Non-pigmented ciliary epithelial cell (primary cell): ENCODE results near the gene HEXIM1.
A peak's percentile ranks its signal among the peaks of the same experiment; 100 is the strongest.

Experiments
- DNase-seq: peaks from one replicate; pipeline ENCODE4 v3.0.0-alpha.2; 2010; ENCODE audit warnings: low read depth

HEXIM1 gene, protein sequence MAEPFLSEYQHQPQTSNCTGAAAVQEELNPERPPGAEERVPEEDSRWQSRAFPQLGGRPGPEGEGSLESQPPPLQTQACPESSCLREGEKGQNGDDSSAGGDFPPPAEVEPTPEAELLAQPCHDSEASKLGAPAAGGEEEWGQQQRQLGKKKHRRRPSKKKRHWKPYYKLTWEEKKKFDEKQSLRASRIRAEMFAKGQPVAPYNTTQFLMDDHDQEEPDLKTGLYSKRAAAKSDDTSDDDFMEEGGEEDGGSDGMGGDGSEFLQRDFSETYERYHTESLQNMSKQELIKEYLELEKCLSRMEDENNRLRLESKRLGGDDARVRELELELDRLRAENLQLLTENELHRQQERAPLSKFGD

DNA sequence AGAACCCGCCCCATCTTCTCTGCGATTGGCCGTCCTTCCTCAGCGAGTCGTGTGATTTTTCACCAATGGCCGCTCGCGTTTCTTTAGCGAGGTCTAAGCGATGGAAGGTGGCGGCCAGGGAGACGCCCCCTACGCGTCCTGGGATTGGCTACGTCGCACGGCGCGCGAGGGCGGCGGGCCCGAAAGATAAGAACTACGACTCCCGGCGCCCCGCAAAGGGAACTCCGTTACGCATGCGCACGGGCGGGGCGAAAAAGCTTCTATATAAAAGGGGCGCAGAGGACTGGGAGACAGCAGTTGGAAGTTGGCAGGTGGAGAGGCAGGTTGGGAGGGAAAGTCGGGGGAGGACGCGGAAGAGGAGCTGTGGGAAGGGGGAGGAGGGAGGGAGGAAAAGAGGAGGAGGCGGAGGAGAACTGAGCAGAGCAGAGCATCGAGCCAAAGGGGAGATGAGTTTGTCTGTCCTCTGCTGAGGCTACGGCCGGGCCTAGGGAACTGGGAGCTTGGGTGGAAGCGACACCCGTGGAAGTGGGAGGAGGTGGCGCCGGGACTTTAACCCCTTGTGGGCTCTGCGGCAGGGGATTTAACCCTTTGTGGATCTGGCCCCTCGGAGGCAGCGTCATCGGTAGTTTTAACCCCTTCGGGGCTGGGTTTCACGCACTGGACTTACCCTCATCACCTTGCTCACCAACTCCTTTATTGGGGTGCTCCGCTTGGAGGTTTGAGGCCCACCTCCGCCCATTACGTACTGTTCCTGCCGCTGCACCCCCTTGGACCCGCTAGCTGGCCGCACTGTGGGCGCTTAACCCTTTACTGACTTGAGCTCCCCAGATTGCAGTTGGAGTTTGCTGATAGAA is at the start of gene HEXIM1:
Gene HEXIM1 (plus strand): TSS at position 293 of the 854 bp plus-strand sequence. CDS start 716 bp downstream, outside the sequence.
- peak; percentile 97 for DNase-seq

DNA sequence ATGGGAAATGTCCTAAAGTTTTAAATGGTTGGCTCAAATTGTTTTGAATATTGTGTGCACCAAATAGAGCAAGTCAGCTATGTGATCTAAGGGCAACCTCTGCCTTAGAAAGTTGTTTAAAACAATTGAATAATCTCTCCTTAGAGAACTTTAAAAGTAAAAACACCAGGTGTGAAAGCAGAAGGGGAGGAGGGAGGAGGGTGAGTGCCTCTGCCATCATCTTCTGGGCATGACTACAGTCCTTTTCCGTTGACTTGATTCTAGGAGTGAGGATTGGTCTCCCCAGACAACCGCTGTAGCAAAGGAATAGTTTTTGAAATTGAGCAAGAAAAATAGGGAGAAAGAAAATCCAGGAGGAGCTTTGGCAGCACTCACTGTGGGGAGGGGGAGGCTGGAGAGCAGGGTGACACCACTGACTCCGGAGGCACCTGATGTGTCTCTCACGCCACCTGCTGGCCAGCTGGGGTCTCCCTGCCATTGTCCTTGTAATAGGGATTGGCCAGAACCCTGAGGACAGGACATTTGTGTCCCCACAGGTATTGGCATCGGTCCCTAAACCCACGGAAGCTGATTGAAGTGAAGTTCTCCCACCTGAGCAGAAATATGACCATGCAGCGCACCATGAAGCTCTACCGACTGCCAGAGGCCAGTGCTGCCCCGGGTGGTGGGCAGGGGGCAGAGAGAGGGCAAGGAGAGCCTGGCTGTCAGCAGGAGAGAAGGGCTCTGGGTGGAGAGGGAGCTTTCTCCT is 49.2 kb upstream of the HEXIM1 start:
- no peak for DNase-seq

DNA sequence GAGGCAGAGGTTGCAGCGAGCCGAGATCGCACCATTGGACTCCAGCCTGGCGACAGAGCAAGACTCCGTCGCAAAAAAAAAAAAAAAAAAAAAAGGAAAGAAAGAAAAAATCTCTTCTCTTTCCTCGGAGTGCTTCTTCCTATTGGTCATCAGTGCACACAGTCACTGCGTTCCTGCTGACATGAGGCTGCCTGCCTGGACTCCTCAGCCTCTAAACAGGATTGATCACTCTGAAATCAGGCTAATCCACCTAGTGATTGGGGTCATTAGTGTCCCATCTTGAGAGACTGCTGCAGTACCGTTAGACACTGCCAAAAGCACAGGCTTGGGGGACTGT is 46.8 kb upstream of the HEXIM1 start:
- no peak for DNase-seq

DNA sequence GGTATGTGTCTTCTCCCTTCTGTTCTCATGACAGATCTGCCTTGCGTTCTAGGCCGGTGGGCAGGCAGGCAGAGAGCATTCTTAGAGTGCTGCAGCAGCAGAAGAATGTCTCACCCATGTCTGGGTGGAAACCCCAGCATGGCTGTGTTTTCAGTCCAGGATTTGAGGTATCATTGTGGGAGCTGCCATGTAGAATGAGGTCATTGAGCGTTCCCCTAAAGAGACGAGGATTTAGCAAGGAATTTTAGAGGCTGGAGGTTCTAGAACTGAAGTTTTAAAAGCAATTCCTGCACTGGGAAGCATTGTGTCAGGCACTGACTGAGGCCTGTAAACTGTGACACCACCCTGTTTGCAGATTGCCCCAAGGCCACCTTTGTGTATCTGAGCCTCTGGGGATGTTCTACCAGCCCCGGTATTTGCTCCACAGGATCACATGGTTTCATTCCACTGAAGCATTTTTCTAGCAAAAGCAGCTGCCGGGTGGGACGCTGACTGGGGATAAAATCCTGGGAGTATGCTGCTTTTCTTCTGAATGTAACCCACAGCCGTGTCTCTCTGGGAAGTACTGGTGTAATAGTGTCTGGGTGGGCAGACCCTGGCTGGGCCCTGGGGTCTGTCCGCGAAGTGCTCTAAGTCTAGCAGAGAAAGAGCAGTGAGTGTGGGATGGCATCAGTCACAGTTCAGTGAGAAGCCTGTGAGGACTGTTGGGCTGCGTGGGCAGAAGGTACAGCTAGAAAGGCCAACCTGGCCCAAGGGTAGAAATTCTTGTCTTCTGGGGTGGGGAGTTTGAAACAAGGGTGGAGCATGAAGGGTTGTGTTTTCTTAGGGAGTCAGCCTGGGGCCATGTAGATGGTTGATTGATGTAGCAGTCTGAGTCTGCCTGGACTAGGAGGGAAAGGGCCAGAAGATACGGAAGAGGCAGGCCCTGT is 46.1 kb upstream of the HEXIM1 start:
- no peak for DNase-seq

DNA sequence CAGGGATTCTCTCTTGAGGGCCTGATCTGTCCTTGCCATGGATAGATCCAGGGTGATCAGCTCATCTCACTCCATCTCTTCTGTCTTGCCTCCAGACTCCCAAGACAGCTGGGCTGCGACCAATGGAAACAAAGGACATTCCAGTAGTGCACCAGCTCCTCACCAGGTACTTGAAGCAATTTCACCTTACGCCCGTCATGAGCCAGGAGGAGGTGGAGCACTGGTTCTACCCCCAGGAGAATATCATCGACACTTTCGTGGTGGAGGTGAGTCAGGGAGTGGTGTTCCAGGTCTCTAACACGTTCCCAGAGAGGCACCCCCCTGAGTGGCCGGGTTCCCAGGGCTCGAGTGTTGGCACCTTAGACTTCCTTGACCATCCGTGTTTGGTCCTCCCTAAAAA is 45.4 kb upstream of the HEXIM1 start:
- no peak for DNase-seq

DNA sequence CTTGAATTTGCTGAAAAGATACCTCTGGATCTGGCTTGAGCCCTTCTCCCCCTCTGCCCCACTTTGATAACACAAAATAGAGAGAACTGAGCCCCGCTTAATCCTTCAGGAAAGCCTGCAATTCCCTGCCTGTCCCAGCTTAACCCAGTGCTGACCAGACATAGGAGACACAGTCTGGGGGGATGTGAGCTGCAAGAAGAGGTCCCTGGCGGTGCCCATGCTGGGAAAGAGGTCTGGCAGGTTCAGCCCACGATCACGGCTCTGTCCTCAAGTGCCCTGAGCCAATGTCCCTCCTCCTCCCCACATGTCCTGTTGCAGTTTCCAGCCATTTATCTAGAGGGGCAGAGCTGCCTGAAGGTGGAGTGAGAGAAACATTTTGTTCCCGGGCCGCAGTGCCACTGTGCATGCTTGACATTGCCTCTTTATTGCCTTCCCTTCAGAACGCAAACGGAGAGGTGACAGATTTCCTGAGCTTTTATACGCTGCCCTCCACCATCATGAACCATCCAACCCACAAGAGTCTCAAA is 44.9 kb upstream of the HEXIM1 start:
- no peak for DNase-seq

DNA sequence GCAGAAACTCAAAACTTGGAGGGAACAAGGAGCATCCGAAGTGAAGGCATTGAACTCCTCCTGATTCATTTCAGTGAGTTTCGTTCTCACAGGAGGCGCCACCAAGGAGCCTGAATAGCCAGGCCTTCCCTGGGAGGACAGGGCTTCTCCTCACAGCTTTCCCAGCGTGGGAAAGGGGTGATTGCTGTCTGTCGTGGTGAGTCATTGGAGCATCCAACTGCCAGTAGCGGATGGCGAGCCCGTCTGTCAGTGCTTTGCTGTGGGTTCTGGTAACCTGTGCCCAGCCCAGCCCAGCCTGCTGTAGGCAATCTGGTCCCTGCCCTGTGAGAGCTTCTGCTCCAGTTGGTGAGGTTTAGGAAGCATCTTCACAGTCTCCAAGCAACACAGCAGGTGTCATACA is 44.2 kb upstream of the HEXIM1 start:
- DNase-seq, result no peak

DNA sequence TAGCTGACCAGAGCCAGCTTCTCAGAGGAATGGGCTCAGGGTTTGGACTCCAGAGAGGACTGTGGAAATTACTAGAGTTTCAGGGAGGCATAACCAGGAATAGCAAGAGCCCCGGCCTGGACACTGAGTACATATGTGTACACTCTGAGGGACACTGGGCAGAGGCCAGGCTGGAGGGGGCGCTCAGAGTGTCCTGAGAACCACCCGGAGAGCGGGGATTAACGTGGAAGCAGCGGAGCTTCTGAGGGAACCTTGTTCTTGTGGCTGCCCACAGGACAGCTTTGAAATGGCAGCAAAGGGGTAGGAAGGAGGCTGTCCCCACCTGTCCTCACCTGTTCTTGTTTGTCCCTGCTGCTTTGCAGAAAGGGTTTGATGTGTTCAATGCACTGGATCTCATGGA is 43.8 kb upstream of the HEXIM1 start:
- DNase-seq, result no peak

DNA sequence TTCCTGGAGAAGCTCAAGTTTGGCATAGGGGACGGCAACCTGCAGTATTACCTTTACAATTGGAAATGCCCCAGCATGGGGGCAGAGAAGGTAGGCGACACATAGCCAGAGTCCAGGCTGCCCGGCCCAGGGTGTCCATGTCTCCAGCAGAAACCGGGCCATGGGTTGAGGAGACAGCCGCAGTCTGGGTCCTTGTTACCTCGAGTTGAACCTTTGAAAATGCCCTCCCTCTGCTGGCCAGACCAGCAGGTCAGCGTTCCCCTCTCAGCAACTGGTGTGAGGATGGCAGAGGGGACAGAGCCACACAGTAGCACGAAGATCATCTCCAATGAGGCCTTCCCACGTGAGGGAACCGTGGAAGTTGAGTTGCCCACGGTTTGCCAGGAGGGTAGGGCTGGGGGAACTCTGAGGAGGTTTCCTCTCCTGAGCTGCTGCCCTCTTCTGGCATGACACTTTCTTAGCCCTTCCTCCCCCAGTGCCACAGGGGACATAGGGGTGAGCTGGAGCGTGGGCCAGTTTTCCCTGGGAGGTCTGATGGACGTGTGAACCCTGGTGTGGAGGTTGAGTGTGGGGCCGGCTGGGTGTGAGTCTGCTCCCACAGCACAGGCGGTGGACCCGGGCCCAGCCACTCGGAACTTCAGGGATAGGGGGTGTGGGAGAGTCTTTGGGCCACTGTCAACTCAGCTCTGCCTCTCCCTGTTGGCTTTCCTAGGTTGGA is 43.2 kb upstream of the HEXIM1 start:
- no peak for DNase-seq

DNA sequence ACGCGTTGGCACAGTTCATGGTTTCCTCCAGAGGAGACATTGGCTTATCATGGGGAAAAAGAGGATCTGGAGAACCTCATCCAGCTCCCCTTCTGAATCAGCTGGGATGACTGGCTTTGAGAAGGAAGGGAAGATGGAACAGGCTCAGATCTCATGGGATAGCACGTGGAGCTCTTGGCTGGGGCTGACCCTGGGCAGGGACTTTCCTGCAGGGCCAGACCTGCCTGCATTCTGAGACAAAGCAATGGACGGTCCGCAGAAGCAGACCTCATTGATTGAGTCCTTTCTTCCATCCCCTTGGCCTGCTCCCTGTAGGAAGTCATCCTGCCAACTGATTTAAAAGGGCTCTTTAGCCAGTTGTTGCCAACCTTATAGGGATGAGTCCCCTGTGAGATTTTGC is 42.2 kb upstream of the HEXIM1 start:
- no peak for DNase-seq

DNA sequence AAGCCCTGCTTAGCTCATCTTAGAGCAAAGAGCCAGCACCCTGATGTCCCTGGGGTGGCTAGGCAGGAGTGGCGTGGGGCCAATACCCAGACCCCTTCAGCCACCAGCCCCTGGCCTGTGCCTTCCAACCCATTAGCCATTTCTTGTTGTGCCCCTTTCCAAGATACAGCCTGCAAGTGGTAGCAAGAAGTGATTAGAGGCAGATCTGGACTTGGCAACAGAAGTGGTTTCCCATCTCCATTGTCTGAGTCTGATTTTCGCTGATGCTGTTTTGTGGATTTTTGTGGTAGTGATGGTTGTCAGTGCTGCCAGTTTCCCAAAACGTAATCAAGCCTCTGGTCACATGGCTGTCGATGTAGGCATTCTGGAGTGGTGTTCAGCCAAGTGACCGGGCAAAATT is 41.7 kb upstream of the HEXIM1 start:
- no peak for DNase-seq

DNA sequence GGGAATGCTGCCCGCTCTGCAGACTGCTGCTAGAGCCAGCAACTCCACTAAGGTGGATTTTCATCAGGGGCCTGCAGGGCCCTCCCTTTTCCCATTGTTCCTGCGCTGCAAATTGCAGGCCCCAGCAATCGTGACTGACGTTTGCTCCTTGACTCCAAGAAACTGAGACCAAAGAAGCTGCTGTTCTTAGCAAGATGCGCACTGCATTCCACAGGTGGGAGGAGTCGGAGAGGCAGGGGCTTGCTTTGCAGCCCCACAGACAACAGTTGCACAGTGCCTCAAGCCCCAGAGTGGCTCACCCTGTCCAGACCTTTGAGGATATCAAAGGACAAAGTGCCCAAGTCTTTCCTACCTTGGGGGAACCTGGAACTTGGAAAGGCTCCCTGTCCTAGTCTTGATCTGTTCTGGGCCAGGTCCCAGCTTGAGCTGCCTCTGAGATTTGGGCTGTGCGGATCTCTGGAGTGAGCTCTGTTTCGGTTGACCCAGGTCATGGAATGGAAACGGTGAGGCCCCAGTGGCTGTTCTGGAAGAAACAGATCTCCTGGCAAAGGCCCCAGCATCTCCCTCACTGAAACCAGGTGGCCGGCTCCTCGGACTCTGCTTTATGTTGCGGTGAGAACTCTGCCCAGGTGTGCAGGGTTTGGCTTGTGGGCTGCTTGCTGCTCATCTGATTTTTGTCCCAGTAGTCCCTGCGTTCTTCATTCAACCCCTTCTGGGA is 40.8 kb upstream of the HEXIM1 start:
- DNase-seq, result no peak

DNA sequence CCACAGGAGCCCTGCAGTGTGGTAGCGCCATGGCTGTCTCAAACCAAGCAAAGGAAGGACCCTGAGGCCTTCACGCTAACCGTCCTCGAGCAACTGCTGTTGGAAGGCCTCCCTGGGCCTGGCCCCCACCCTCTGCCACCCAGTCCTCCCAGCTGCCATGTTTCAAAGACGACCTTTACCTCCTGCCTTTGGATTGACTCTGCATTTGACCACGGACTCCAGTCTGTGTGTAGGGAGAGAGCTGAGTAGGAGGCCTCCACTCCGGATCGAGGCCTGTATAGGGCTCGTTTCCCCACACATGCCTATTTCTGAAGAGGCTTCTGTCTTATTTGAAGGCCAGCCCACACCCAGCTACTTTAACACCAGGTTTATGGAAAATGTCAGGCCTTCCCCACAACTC is 40.2 kb upstream of the HEXIM1 start:
- no peak for DNase-seq

DNA sequence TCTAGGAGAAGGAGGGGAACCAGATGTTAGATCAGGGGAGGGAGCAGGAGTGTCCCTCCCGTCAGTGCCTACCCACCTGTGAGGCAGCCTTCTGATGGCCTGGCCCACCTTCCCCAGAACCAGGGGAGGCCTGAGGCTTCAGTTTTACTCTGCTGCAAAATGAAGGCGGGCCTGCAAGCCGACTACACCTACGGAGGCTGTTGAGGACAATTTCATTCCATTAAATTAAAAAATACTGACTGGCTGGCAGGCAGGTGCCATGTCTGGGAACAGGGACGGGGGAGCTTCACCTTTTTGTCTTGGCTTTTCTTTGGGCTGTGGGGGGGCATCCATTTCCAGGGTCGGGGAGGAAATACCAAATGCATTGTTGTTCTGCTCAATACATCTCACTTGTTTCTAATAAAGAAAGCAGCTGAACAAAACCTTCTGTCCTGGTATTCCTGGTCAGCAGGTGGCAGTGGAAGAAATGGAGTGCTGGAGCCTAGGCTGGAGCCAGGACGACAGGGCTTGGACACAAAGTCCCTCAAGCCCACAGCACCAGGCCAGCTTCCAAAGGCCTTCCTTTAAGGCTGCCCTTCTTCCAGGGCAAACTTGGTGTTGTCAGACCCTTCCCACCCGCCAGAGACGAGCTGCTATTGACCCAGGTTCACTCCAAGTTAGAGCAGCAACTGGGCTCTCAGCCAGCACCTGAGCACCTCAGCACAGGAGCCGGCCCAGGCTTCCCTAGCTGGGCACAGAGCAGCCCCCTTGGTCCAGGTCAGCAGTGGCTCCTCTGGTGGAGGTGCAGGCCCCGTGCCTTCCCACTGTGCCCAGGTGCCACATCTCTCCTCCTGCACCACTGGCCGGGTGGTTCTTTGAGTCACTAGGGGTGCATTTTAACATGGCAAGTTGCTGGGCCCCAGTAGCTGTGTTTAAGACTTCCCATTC is 39.4 kb upstream of the HEXIM1 start:
- no peak for DNase-seq

DNA sequence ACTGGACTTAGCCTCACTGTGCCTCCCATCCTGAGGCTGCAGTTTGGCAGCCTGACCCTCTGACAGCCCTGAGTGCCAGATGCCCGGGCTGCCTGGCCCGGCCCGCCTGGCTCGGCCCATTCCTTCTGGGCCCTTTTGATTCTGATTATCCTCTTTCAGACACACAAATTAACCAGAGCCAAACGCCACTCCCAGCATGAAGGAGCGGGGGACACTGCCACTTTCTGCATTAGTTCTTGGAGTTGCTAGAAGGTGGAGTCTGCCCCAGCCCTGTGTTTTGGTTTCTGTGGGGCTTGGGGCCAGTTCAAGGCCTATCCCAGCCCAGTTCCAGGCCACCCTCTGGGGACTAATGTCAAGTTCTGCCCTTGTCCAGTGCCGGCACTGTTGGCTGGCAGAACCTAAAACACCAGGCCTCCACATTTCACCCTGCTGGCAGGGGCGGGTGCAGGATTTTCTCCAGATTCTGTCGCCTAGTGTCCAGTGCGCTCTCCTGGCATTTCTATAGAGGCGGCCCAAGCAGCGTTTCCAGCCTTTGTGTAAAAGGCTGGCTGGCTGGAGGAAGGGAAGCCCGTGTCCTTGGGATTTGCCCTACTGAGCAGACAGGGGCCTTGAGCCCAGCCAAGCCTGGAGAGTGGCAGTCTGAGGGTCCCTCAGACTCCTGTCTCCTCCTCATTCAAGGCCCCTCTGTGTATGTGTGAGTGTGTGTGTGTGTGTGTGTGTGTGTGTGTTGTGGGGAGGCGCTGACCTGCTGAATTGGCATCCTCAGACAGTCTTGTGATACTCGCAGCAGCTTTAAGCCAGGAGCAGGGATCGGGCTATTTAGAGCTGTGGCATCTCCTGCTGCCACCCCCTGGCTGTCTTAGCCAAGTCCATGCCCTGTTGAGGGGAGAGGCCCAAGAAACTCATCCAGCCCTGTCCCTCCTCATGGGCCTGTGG is 37.3 kb upstream of the HEXIM1 start:
- no peak for DNase-seq

DNA sequence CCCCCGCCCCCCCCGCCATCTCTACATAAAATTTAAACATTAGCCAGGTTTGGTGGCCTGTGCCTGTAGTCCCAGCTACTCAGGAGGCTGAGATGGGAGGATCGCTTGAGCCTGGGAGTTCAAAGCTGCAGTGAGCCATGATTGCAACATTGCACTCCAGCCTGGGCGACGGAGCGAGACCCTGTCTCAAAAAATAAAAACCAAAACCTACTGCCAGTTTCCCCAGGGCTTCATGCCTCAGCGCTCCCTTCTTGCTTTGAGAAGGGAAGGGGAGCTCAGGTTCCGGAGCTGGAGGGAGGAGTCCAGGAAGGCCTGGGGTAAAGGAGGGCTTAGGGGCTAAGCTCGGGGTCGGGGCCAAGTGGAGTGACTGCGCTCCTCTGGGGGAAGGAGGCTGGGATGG is 36.4 kb upstream of the HEXIM1 start:
- no peak for DNase-seq

DNA sequence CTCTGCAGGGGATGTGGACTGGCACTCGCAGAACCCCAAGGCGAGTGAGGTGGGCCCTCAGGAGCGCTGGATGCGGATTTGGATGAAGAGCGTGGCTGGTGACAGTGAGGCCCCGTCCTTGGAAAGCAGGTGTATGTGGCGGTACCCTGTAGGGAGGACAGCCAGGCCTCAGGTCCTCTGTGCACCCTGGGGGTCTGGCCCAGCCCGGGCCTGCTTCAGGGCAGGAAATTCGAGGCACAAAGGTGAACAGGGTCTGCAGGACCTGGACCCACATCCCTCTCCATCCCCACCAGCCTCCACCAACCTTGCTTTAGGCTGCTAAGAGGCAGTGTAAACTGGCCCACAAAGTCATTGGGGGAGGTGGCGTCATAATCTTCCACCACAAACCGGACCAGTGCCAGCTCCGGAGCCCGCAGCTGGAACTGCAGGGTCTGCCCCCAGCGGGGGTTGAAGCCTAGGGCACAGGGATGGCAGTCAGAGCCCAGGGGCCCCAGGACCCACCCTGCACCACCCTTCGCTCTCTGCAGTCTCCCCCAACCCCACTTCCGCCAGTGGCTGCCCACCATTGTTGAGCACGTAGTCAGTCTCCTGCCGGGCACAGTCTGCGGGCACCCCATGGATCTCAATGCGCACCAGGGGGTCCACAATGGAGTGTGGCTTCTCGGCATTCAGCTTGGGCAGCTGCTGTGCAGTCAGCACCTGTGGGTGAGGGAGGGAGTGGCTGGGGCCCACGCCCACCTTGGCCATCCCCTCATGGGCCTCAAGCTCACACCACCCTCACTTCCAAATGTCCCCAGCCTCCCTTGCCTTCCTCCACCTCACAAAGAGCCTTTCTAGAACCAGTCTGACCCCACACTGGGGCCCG is 35.5 kb upstream of the HEXIM1 start:
- DNase-seq, result no peak
